ENCODE data around the gene SYNRG.

- TF ChIP-seq CTCF (IDR thresholded peaks at IDR 0.05) (no peak), POLR2A (IDR thresholded peaks at IDR 0.05) (no peak)
Measured at GRCh38 chr17:37478187-37478586, 131.0 kb downstream of the SYNRG start.
